ENCODE data around the gene CBX6. TPM values are rescaled to one million over a fixed set of nuclear protein-coding genes. Genes with fewer than 3 reads are reported as not detected.

Gene CBX6
- total RNA-seq, 2 donors from 2014 or later = 28.0 to 57.0 TPM

- no peak for DNase-seq (ENCODE audit: low spot score)
- Histone ChIP-seq H3K4me3 (no peak overlapping the region), H3K4me1 (no peaks in the 10 kb centered on the region), H3K9me3 (no peaks in the 10 kb centered on the region), H3K27me3 (no peaks in the 10 kb centered on the region), H3K27ac (no peak overlapping the region), H3K36me3 (no peaks in the 10 kb centered on the region)
- no peak for TF ChIP-seq CTCF (IDR thresholded peaks at IDR 0.05)
Observed at GRCh38 chr22:38831166-38831945, 40.7 kb downstream of the CBX6 start.

- no peak for TF ChIP-seq CTCF (IDR thresholded peaks at IDR 0.05)
- Histone ChIP-seq H3K4me1 (no peaks in the 10 kb centered on the region), H3K27ac (no peak overlapping the region), H3K4me3 (no peak overlapping the region), H3K9me3 (no peaks in the 10 kb centered on the region), H3K36me3 (no peaks in the 10 kb centered on the region), H3K27me3 (no peaks in the 10 kb centered on the region)
- no peak for DNase-seq (ENCODE audit: low spot score)
Observed at GRCh38 chr22:38830845-38831108, 41.2 kb downstream of the CBX6 start.

GRCh38 chr22:38830026-38830844 is 41.8 kb downstream of the CBX6 start:
- no peak for DNase-seq (ENCODE audit: low spot score)
- H3K27ac ChIP-seq = no peak overlapping the region
- H3K9me3 ChIP-seq = no peaks in the 10 kb centered on the region
- H3K4me3 ChIP-seq = no peak overlapping the region
- no peak for TF ChIP-seq CTCF (IDR thresholded peaks at IDR 0.05)
- H3K27me3 ChIP-seq = no peaks in the 10 kb centered on the region
- H3K36me3 ChIP-seq = no peaks in the 10 kb centered on the region
- H3K4me1 ChIP-seq = no peaks in the 10 kb centered on the region

GRCh38 chr22:38829485-38829884 is 42.5 kb downstream of the CBX6 start:
- TF ChIP-seq CTCF (IDR thresholded peaks at IDR 0.05) = no peak
- no peaks in the 10 kb centered on the region for H3K27me3 ChIP-seq
- no peak overlapping the region for H3K4me3 ChIP-seq
- no peaks in the 10 kb centered on the region for H3K36me3 ChIP-seq
- DNase-seq (ENCODE audit: low spot score) = no peak
- H3K27ac ChIP-seq = no peak overlapping the region
- no peaks in the 10 kb centered on the region for H3K4me1 ChIP-seq
- no peaks in the 10 kb centered on the region for H3K9me3 ChIP-seq

- H3K27ac ChIP-seq = no peak overlapping the region
- H3K27me3 ChIP-seq = no peaks in the 10 kb centered on the region
- H3K4me3 ChIP-seq = no peak overlapping the region
- H3K4me1 ChIP-seq = no peaks in the 10 kb centered on the region
- H3K36me3 ChIP-seq = no peaks in the 10 kb centered on the region
- H3K9me3 ChIP-seq = no peaks in the 10 kb centered on the region
- no peak for TF ChIP-seq CTCF (IDR thresholded peaks at IDR 0.05)
- DNase-seq (ENCODE audit: low spot score) = no peak
Observed at GRCh38 chr22:38828616-38829205, 43.3 kb downstream of the CBX6 start.

Data from right atrium auricular region (tissue), 2 donors.